ENCODE results near the gene GMFB.
"Not testable (repeated sequence)": the region's sequence is repeated elsewhere in the genome, so short reads cannot be mapped to it uniquely, and the experiment has no call there.

GMFB gene

DNA sequence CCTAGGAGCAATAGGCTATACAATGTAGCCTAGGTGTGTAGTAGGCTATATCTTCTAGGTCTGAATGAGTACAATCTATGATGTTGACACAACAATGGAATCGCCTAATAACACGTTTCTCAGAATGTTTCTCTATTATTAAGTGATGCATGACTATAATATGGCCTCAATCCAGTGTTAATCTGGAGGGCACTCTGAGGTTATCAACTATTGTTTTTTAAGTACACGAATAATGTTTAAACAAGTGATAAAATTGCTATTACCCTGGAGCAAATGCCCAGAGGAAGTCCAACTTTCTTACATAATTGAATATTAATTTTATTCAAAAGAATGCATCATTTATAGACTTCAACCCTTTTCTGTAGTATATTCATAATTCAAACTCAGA lies 31.2 kb downstream of the GMFB start:
- DNase-seq = no peak

DNA sequence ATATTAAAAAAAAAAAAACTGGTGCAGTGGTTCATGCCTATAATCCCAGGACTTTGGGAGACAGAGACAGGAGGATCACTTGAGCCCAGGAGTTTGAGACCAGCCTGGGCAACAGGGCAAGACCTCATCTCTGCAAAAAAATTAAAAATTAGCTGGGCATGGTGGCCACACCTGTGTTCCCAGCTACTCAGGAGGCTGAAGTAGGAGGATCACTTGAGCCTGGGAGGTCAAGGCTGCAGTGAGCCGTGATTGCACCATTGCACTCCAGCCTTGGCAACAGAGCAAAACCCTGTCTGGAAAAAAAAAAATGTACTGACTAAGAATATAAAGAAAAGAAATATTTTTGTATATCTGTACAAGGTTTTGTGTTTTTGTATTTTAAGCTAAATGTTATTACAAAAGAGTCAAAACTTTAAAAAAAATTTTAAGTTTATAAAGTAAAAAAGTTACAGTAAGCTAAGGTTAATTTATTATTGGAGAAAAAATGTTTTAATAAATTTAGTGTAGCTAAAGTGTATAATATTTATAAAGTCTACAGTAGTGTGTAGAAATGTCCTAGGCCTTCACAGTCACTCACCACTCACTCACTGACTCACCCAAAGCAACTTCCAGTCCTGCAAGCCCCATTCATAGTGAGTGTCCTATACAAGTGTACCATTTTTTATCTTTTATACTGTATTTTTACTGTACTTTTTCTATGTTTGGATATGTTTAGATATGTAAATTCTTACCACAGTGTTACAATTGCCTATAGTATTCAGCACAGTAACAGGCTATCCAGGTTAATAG lies 31.8 kb downstream of the GMFB start:
- not testable (repeated sequence) for DNase-seq

DNA sequence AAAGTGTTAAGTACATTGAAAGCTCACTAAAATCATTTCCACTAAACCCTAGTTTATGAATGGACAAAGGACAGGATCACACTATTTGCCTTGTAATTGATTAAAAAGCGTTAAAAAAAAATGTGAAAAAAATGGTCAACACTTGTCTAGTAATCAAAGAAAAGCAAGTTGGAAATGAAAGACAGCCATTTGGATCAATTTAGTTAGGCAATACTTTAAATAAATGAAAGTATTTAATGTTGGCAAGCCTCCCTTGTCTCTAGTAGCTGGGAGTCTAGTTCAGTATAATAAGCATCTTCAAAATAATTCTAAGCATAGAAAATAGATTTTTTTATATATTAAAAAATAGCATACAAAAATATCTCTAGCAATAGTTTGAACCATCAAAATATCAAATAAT lies 33.4 kb downstream of the GMFB start:
- no peak for DNase-seq

DNA sequence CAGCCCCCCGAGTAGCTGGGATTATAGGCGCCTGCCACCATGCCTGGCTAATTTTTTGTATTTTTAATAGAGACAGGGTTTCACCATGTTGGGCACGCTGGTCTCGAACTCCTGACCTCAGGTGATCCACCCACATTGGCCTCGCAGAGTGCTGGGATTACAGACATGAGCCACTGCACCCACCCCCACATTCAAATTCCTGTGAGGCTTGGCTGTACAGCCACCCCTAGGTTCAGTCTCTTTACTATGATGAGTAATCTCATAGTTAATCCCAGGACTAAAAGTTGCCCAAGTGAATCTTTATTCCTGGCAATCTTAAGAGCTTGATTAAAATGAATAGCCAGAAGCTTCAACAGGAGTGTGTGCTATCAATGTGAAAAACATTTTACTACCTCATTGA lies 34.8 kb downstream of the GMFB start:
- DNase-seq = not testable (repeated sequence)

DNA sequence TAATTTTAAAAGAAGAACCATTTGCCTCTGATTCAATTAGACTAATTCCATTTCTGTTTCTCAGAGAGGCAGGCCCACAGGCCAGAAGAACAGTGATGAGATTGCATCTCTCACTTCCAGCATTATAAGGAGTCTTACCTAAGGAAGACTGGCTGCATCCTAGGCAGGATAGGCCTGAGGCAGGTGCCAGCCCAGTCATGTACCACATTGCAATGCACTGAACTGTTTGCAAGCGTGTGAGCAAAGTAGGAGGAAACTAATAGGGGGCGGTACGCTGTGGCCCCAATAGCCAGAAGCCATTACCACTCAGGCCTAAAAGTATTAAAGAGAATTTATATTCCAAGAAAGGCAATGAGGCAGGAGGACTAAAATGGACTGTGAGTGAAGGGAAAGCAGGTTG lies 35.5 kb downstream of the GMFB start:
- no peak for DNase-seq

DNA sequence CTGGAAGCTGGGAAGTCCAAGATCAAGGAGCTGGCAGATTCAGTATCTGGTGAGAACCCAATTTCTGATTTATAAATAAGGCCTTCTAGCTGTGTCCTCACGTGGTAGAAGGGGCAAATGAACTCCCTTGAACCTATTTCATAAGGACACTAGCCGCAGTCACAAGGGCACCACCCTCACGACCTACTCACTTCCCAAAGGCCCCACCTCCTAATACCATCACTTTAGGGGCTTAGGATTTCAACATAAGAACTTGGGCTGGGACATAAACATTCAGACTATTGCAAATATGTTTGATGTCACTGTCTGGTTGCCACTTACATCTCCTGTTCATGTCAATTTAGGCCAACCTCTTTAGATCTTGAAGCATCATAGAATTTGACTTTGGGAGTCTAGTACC lies 36.8 kb downstream of the GMFB start:
- no peak for DNase-seq

DNA sequence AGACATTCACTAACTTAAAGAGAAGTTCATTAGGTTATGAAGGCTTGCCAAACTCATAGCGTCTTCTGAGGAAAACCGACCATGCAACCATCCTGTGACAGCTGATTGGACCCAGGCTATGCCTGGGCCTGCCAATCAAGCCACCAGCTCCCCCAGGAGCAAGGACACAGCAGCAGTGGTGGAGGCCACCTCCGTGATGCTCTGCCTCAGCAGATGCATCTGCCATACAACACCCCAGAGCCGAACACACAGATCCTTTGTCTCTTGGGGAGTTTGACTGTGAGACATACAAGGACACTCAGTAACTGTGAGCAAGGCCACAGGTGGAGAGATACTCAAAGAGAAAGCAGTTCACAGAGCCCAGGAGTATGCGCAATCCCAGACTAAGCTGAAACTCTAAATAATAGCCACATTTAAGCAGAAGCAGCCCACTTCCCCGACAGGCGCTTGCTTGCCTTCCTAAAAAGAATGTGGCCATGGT lies 37.6 kb downstream of the GMFB start:
- no peak for DNase-seq

DNA sequence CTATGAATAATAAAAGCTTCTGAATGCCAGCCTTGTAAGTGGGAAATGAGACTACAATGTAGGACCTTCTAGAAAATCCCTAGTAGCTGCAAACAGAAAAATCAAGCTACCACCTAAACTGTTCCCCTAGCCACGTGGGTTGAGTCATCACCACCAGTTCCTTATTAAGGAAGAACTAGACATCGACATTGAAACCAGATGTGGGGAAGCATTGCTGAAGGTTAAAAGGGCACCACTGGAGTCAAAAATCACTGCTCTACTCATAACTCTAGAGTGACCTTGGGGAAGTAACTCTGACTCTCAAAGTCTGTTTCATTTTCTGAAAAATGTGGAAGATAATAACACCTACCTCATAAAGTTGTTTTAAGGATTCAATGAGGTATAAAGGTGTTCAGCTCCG lies 38.2 kb downstream of the GMFB start:
- no peak for DNase-seq

DNA sequence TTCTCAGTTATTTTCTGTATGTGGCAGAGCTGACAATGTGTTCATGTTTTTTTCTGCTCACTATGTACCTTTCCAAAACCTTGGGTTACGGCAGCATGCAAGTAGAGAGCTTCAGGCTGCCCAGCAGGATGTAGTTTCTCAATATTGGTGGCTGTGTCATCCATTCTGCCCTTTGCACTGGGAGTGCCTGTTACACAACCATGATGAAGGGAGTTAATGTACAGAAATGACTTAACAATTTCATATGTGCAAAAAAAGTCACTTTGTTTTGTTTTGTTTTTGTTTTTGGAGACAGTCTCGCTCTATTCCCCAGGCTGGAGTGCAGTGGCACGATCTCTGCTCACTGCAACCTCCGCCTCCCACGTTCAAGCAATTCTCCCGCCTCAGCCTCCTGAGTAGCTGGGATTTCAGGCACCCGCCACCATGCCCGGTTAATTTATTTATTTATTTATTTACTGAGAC lies 41.5 kb downstream of the GMFB start:
- no peak for DNase-seq

DNA sequence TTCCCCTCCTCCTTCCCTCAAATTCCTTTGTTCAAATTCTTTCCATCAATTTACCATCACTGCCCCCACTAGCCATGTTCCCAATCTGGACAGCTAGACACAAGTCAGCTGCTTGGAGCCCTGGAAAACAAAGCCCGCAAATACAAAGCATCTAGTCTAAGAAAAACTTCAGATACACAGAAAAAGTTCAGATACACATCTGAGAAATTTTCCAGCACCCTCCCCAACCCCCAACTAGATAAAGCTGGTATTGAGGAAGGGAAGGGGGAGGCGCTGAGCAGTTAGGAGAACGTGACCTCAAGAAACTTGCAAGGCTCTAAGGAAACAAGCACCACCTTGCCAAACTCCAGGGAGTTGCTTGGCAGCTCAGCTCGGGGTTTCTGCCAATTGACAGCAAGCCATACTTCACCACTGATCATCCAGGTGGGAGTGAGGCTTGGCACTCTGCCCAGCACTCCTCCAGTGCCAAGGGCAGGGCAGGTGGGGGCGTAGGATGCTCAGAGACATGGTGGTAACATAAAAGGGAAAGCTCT lies 42.6 kb downstream of the GMFB start:
- DNase-seq = peak; percentile 92

DNA sequence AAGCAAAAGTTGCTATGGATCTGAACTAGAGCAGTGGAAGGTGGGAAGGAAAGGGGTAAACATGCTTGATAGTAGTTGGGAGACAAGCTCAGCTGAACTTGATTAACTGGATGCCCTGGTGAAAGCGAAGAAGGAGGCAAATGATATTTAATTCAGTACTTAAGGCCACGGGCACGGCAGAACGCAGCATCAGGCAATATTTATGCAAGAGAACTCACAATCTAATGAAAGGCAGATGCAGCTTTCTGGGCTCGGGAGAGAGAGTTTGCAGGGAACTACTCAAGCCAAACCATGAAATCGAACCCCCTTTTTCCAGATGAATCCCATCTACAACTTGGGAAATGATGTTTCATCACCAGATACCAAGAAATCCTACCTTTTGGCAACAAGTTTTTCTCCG lies 44.1 kb downstream of the GMFB start:
- DNase-seq = no peak

DNA sequence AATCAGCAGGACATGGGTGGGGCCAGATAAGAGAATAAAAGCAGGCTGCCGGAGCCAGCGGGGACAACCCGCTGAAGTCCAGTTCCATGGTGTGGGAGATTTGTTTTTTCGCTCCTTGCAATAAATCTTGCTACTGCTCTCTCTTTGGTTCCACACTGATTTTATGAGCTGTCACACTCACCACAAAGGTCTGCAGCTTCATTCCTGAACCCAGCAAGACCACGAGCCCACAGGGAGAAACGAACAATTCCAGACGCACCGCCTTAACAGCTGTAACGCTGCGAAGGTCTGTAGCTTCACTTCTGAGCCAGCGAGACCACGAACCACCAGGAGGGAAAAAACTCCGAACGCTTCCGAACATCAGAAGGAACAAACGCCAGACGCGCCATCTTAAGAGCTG lies 44.8 kb downstream of the GMFB start:
- DNase-seq = no peak

DNA sequence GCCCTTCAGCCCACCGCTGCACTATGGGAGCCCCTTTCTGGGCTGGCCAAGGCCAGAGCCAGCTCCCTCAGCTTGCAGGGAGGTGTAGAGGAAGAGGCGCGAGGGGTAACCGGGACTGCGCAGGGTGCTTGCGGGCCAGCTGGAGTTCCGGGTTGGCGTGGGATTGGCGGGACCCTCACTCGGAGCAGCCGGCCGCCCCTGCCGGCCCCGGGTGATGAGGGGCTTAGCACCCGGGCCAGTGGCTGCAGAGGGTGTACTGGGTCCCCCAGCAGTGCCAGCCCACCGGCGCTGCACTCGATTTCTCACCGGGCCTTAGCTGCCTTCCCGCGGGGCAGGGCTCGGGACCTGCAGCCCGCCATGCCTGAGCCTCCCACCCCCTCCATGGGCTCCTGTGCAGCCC lies 45.8 kb downstream of the GMFB start:
- DNase-seq = not testable (repeated sequence)

DNA sequence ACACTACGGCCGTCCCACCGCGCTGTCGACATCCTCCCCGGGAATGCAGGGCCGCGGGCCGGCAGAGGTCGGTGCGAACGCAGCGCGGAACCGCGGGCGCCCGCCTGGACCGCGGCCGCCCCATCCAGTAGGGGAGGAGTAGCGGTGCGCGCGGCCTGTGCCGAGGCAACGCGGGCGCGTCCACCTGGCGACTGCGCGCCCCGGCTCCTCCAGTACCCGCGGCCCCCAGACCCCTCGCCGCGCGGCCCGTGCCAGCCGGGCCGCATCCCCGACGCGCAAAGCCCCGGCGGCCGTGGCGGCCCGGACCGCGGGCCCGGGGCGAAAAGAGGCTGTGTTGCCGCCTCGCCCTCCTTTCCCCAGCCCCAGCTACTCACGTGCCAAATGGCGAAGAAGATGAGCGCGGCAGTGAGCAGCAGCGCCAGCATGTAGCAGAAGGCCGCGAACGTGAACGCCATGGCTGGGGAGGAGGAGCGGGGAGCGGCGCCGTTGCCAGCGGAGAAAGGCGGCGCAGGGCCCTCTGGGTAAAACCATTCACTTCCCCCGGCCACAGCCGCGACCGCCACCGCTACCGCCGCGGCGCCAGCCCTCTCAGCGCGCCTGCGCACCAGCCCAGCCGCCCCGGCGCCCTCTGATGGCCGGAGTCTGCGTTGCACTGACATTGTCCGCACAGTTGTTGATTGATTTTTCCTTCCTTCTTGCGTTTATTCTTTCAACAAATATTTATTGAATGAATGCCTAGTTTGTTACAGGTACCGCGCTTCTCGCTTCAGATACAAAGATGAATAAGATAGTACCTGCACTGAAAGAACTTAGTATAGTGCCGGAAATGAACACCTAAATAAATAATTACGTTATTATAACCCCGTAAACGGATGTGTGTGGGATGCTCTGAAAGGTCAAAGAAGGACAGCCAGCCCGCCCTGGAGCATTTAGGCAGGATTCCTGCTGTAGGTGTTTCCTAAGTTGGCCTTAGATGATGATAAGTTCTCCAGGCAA lies 47.6 kb downstream of the GMFB start, which contains the start of gene CNIH1:
CNIH1 (minus strand) TSS at position 502 of the 996 bp plus-strand sequence; CDS start at position 455, 47 bp downstream.
- peak; percentile 91 for DNase-seq

DNA sequence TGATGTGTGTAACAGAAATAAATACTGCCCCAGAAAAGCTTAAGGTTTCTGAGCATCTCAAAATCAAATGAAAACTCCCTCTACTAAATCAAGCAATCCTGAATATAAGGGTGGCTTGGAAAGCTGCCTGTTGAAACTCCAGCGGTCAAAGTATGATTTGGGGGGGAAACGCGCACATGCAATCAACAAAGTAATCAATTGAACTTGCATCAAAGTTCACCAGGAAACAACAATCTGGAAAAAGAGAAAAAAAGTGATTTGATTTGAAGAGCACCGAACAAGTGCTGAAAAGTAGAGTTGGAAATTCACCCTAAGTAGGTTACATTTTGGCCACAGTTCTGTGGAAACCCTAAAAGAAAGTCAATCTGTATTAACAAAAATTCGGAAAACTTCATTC lies 48.3 kb downstream of the GMFB start:
- DNase-seq = no peak

DNA sequence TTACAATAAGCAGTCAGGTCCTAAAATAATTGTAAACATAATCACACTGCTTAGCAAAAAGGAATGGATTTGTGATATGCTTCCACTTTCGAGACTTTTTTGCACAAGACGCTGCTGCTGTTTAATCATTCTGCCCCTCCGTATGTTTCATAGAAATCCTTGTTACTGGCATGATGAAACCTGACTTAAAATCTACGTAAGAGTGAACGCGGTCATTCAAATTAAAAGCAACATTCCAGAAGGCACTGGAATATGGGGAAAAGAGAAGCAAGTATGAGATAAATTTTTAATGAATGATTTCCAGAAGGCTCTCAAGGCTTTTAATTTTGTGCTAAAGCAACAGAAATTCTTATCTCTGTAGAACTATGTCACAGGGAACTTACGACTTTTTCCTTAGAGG lies 48.7 kb downstream of the GMFB start:
- DNase-seq = no peak

DNA sequence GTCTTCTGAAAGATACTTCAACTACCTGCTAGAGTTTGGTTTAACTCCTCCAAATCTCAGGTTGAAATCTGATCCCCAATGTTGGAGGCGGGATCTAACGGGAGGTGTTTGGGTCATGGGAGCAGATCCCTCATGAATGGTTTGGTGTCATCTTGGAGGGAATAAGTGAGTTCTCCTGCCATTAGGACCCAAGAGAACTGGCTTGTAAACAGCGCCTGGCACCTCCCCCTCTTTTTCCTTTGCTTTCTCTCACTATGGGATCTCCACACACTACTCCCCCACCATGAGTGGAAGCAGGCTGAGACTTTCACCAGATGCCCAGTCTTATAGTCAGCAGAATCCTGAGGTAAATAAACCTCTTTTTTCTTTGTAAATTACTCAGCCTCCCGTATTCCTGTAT lies 50.1 kb downstream of the GMFB start:
- no peak for DNase-seq

DNA sequence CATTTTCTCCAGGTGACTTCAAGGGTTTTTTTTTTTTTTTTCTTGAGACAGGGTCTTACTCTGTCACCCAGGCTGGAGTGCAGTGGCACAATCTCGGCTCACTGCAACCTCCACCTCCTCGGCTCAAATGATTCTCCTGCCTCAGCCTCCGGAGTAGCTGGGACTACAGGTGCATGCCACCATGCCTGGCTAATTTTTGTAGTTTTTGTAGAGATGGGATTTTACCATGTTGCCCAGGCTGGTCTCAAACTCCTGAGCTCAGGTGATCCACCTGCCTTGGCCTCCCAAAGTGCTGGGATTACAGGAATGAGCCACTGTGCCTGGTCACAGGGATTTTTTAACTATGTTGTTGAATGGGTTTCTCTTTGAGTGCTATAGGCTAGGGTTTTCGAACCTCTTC lies 50.8 kb downstream of the GMFB start:
- DNase-seq = not testable (repeated sequence)

DNA sequence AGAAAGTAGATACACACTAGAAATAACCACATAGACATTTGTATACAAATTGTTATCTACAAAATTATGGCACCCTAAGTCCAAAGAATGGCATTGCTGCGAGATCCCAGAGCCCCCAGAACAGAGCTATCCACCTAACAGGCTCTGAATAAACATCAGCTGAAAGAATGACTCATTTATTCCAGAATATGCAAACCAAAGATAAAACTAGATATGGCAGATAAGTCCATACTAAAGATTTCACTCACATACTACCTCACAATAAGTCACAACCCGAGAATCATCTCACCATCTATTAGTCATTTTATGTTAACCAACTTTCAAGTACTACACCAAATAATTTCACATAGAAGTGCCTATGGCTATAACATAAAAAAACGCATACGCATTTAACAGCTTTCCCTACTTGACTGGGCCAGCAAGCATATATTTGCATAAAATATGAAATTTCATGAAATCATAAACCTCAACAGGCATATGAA lies 53.2 kb downstream of the GMFB start:
- DNase-seq = no peak

DNA sequence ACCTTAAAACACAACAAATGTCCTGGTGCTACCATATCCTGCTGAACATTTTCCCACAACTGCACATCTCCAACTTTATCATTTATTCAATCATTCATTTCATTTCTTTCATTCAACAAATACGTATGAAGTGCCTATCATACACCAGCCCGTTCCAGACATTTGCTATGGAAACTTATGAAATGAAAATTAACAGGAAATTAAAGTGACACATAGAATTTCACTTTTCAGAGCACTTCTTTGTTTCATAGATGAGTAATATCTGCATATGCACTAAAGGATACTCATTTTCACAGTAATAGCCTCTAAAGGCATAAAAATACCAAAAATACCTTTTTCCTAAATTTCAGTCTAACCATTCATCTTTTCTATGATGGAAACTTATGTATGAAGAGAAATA lies 60.3 kb downstream of the GMFB start:
- no peak for DNase-seq

DNA sequence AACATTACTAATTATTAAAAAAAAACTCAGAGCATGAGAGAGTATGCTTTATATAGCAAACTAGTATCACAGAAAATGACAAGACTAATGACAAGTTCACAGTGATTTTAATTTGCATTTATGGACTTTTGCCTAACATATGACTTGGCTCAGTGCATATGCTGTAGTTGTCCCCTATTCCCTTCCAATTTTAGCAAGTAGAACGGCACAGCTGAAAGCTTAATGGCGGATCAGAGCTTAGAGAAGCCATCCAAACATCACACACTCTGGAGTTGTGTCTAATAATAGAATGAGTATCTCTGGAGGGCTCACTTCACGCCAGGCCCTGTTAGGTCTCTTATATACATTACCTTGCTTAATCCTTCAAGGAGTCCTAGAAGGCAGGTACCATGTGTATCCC lies 60.9 kb downstream of the GMFB start:
- no peak for DNase-seq

DNA sequence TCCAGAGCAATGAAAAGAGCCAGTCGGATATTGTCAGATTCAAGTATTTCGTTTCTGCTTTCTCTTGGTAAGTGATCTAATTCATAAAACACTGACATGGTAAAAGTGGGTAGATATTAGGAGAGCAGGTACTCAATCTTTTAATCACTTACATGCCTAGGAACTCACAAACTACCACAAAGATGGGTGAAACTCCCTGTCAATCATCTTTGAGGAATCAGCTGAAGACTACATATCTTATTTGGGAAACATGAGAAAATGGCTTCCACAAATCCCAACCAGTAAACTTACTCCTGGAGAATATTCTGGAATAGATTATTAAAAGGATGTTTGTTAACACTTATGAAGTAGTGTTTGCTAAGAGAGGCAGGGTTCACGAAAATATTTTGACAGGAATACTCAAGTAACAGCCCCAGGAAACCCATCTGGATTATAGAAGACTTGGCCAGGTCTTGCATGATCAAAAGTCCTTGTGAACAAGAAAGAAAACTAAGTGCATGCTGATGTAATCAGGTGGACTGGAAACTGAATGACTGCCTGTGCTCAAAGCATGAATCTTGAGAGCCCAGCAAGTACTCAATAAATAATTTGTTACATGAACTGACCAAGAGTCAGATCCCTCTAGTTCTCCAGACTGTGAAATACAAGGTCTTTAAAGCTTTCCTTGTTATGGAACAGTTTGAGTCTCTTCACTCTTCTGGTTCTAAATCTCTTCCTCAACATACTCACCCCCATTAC lies 63.1 kb downstream of the GMFB start:
- DNase-seq = no peak

DNA sequence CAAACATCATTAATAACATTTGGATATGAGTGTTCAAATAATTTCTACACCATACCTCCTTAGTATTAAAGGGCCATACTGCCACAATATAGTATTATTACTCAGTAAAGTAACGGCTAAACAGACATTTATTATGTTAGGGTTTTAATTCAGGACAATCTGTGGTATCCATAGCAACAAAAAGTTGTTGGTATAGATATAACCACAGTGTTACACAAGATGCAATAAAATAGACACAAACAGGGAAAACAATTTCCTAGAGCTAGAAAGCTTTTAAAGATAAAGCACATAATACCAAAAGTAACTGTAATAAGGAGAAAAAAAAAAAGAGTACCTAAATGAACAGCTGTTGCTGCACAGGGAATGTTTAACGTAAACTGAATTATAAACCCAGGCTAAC lies 63.7 kb downstream of the GMFB start:
- DNase-seq = no peak

Measured in NCI-H345 (cell line).